Stimulated activated naive CD8-positive, alpha-beta T cell treated with anti-CD3 and anti-CD28 coated beads, Interleukin-15, Interleukin-2, amounts not matched to agents 100 ng/mL and 50 ng/mL, for 24 hours (primary cell): Measurements from ENCODE around the gene SPOCK2.
"Not testable (repeated sequence)": the region's sequence is repeated elsewhere in the genome, so short reads cannot be mapped to it uniquely, and the experiment has no call there.

Experiments used
- H3K27ac Mint-ChIP-seq: one replicate; pipeline ENCODE4 v1.8.0; 2021; ENCODE audit warnings: mild to moderate bottlenecking, mixed read lengths
- H3K27me3 Mint-ChIP-seq: one replicate; pipeline ENCODE4 v1.8.0; 2021; ENCODE audit warnings: mixed read lengths
- H3K36me3 Mint-ChIP-seq: one replicate; pipeline ENCODE4 v1.8.0; 2021; ENCODE audit warnings: low read depth, mixed read lengths
- H3K4me1 Mint-ChIP-seq: one replicate; pipeline ENCODE4 v1.8.0; 2021; ENCODE audit warnings: low read depth, mixed read lengths
- H3K4me3 Mint-ChIP-seq: one replicate; pipeline ENCODE4 v1.8.0; 2021; ENCODE audit warnings: mild to moderate bottlenecking, mixed read lengths
- H3K9me3 Mint-ChIP-seq: one replicate; pipeline ENCODE4 v1.8.0; 2021; ENCODE audit warnings: mixed read lengths

SPOCK2 gene, protein sequence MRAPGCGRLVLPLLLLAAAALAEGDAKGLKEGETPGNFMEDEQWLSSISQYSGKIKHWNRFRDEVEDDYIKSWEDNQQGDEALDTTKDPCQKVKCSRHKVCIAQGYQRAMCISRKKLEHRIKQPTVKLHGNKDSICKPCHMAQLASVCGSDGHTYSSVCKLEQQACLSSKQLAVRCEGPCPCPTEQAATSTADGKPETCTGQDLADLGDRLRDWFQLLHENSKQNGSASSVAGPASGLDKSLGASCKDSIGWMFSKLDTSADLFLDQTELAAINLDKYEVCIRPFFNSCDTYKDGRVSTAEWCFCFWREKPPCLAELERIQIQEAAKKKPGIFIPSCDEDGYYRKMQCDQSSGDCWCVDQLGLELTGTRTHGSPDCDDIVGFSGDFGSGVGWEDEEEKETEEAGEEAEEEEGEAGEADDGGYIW

DNA sequence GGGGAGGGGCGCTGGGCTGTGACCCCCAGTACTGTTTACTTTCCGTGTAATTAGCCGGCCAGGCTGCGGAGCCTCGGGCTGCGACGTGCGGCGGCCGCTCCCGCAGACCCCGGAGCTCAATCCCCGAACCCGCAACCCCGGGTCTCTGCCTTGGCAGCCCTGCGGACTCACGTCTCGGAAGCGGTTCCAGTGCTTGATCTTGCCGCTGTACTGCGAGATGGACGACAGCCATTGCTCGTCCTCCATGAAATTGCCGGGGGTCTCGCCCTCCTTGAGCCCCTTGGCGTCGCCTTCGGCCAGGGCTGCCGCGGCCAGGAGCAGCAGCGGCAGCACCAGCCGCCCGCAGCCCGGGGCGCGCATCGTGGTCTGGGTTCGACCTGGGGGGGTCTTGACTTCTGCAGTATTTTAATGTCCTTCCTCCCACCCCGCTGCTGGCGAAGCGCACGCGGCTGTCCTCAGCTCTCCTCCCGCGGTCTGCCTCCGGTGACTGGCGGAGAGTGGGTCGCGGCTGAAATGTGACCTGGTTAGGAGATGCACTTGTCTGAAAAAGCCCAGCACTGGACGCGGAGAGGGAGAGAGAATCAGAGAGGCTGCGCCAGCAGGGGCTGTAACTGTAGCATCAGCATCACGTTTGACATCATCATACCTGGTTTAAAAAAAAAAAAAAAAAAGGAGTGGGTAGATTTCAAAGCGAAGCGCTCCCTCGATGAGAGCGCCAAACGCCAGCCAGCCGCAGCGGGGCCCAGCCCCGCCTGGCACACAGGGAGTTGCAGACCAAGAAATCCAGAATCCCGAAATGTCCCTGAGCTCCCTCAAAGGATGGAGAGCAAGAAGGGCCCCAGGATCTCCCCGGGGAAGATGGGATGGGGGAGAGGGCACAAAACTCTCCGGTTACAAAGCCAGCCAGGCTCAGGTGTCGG, at the start of gene SPOCK2:
SPOCK2 (minus strand) TSS at position 583 of the 920 bp plus-strand sequence; CDS start at position 360, 223 bp downstream.
- Mint-ChIP-seq H3K9me3 (no peaks in the 10 kb centered on the region), H3K4me1 (peaks cover 67% of the 10 kb centered on the region), H3K4me3 (peak within 1 kb of the TSS; percentile 98), H3K36me3 (peaks cover 40% of the 10 kb centered on the region), H3K27me3 (no peaks in the 10 kb centered on the region), H3K27ac (peak within 1 kb of the TSS; percentile 97)

DNA sequence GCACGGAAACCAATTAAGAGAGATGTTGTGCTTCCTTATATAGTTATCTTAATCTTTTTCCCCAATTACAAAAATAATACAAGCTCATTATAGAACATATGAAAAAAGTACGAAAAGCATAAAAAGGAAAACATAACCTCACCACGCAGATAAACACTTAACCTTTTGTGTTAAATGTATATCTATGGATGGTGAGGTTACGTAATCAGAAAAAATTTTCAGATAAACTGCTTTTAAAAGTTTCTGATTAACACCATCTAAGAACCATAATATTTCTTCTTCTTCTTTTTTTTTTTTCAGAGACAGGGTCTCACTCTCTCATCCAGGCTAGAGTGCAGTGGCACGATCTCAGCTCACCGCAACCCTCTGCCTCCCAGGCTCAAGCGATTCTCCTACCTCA, 49.2 kb upstream of the SPOCK2 start:
- Mint-ChIP-seq H3K9me3 (no peaks in the 10 kb centered on the region), H3K27ac (no peak overlapping the region), H3K36me3 (peaks cover 22% of the 10 kb centered on the region), H3K4me3 (no peak overlapping the region), H3K27me3 (no peaks in the 10 kb centered on the region), H3K4me1 (peaks cover 41% of the 10 kb centered on the region)

DNA sequence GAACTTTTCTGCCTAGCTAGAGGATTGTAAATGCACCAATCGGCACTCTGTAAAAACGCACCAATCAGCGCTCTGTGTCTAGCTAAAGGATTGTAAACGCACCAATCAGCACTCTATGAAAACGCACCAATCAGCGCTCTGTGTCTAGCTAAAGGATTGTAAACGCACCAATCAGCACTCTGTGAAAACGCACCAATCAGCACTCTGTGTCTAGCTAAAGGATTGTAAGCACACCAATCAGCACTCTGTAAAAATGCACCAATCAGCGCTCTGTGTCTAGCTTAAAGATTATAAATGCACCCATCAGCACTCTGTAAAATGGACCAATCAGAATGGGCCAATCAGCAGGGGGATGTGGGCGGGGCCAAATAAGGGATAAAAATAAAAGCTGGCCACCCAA, 47.9 kb upstream of the SPOCK2 start:
- H3K4me3 Mint-ChIP-seq, H3K27ac Mint-ChIP-seq, H3K27me3 Mint-ChIP-seq, H3K9me3 Mint-ChIP-seq: not testable (repeated sequence)
- peaks cover 26% of the 10 kb centered on the region for H3K36me3 Mint-ChIP-seq
- H3K4me1 Mint-ChIP-seq = peaks cover 48% of the 10 kb centered on the region

DNA sequence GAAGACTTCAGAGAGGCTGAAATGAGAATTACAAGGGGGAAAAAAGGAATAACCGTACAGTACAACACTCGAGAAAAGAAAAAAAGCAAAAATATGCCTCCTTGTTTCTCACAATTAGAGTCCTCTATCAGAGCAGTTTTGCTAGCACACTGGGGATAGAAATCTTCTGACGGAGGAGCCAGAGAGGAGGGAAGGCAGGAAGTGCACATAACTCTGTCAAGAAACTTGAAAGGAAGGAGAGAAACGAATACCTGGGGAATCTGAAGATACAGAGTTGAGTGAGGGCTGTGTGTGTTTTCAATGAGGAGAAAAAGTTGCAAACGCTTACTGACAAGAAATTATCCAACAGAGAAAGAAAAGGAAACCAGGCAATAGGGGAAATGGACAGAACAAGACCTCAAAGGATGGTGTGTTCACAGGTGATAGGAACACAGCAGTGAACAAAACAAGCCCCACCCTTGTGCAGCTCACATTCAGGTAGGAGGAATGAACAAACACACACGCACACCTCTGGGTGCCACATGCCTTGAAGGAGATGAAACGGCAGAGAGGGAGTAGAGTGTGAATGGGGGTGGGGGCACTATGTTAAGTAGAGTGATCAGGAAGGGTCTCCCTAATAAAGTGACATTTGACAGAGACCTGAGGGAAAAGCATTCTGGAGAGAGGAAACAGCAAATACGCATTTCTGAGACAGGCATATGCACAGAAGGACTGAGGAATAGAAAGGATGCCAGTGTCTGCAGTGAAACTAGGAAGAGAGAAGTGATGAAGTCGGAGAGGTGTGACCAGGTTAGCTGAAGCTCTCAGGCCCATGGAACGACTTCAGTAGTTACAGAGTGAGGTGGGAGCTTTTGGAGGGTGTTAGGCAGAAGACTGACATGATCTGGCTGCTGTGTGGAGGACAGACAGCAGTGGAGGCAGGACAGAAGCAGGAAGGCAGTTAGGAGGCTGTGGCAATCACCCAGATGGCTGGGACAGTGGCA, 46.7 kb upstream of the SPOCK2 start:
- peaks cover 26% of the 10 kb centered on the region for H3K36me3 Mint-ChIP-seq
- H3K4me1 Mint-ChIP-seq = peaks cover 43% of the 10 kb centered on the region
- peak overlapping the region; percentile 1 for H3K27ac Mint-ChIP-seq
- H3K27me3 Mint-ChIP-seq = no peaks in the 10 kb centered on the region
- H3K9me3 Mint-ChIP-seq = no peaks in the 10 kb centered on the region
- peak overlapping the region; percentile 1 for H3K4me3 Mint-ChIP-seq

DNA sequence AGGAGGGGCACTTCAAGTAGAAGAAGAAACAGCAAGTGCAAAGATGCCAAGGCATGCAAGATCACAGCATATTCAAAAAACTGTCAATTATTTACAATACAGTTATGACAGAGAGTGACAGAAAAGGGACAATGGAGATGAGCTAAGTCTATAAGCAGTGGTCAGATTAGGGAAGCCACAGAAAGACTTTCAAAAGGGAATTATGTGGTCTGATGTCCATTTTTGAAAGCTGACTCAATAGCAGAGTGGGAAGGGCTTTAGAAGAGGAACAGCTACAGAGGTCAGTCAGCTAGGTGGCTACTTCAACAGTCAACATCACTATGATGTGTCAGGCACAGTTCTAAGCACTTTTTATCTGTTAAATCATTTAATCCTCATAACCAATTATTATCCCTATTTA, 45.2 kb upstream of the SPOCK2 start:
- H3K27ac Mint-ChIP-seq = peak overlapping the region; percentile 24
- H3K9me3 Mint-ChIP-seq = no peaks in the 10 kb centered on the region
- no peaks in the 10 kb centered on the region for H3K27me3 Mint-ChIP-seq
- H3K4me1 Mint-ChIP-seq = peaks cover 41% of the 10 kb centered on the region
- no peak overlapping the region for H3K4me3 Mint-ChIP-seq
- peaks cover 33% of the 10 kb centered on the region for H3K36me3 Mint-ChIP-seq

DNA sequence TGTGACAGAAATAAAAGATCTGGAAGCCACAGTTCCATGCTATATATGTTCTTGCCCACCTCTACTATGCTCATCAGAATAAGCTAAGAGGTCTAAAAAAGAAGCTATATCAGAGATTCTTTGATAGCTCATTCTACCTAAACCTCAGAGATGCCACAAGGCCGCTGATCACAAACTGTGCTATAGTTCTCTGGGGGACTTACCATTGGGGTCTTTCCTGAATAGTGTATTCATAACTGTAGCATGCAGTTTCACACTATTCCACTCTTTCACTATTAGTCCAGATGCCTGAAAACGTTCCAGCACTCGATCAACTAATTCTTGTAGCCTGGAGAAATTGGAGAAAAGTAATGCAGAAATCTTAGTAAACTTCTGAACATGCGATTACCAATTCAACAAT, 44.5 kb upstream of the SPOCK2 start:
- H3K36me3 Mint-ChIP-seq = peaks cover 37% of the 10 kb centered on the region
- no peaks in the 10 kb centered on the region for H3K9me3 Mint-ChIP-seq
- no peak overlapping the region for H3K4me3 Mint-ChIP-seq
- H3K27ac Mint-ChIP-seq = peak overlapping the region; percentile 24
- no peaks in the 10 kb centered on the region for H3K27me3 Mint-ChIP-seq
- peaks cover 41% of the 10 kb centered on the region for H3K4me1 Mint-ChIP-seq

DNA sequence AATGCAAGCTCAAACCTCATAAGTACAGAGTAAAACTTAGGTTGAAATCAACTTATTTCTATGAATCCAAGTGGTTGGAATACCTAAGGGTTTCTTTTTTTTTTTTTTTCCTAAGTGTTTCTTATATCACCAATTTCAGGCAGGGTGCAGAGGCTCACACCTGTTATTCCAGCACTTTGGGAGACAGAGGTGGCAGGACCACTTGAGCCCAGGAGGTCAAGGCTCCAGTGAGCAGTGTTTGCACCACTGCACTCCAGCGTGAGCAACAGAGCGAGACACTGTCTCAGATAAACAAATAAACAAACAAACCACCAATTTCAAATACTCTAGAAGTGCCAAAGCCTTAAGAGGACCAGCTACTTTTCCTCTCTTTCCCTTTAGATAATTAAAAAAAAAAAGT, 39.2 kb upstream of the SPOCK2 start:
- Mint-ChIP-seq H3K27me3 (no peaks in the 10 kb centered on the region), H3K27ac (no peak overlapping the region), H3K4me3 (no peak overlapping the region), H3K36me3 (peaks cover 31% of the 10 kb centered on the region), H3K9me3 (no peaks in the 10 kb centered on the region), H3K4me1 (peaks cover 28% of the 10 kb centered on the region)

DNA sequence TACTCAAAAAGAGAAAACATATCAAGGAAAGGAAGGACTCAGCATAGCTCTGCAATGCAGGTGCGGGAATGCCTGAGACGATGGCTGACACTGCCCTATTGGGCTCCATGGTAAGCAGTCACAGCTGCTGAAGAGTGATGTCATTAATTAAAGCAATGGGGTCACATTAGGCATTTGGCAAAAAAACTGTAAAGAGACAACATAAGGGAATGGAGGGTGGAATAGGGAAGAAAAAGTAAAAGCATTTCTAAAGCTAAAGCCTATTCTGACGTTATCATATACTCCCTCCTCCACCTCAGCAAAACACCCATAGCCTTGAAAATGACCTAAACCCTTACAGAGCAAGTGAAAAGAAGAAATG, 38.5 kb upstream of the SPOCK2 start:
- H3K4me1 Mint-ChIP-seq = peaks cover 30% of the 10 kb centered on the region
- no peak overlapping the region for H3K27ac Mint-ChIP-seq
- no peaks in the 10 kb centered on the region for H3K9me3 Mint-ChIP-seq
- no peak overlapping the region for H3K4me3 Mint-ChIP-seq
- no peaks in the 10 kb centered on the region for H3K27me3 Mint-ChIP-seq
- H3K36me3 Mint-ChIP-seq = peaks cover 28% of the 10 kb centered on the region

DNA sequence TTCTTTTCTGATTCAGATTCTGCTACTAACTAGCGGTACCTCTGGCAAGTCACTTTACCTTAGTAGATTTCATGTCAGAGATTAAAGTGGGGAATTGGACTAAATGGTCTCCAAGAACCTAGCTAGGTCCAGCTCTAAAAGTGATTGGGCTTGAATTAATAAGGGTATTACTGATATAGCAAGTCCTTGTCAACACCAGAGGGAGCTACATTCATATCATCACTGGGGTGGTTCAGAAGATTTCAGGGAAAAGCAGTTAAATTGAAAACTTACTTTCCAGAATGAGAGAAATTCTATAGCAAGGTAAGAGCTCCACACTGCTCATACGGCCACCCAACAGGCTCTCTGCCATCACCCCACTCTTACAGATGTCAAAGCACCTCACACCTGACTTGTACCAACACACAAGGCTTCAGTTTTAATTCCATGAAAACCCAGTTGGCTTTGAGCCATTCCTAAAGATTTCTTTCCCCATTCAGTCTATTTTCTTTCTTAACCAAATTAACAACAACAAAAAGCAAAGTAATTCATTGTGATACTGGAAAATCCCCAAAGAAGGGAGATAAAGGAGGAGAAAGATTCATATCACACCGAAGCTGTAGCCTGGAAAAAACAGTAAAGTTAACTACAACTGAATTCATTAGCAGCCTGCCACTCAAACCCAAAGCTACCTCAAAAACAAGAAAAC, 38.0 kb upstream of the SPOCK2 start:
- H3K36me3 Mint-ChIP-seq = peaks cover 33% of the 10 kb centered on the region
- H3K9me3 Mint-ChIP-seq = no peaks in the 10 kb centered on the region
- no peak overlapping the region for H3K27ac Mint-ChIP-seq
- H3K4me3 Mint-ChIP-seq = no peak overlapping the region
- H3K27me3 Mint-ChIP-seq = no peaks in the 10 kb centered on the region
- H3K4me1 Mint-ChIP-seq = peaks cover 34% of the 10 kb centered on the region

DNA sequence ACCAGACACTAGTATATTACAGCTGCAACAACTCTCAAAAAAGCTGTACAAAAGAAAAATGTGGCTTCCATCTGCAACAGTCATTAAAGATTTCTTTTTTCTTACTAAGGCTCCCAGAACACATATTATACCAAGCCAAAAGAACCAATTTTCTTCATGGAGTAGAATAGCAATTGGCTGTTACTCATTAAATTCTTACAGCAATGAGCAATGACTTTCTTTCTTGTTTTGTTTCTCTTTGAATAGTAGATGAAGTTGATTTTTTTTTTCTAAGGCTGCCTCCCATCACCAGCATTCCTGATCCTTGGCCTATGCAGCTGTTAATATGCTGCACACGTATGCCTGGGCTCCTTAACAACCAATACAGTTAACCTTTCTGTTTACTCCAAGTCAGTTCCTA, 36.6 kb upstream of the SPOCK2 start:
- H3K9me3 Mint-ChIP-seq = no peaks in the 10 kb centered on the region
- no peaks in the 10 kb centered on the region for H3K27me3 Mint-ChIP-seq
- H3K4me1 Mint-ChIP-seq = peaks cover 34% of the 10 kb centered on the region
- no peak overlapping the region for H3K4me3 Mint-ChIP-seq
- H3K36me3 Mint-ChIP-seq = peaks cover 42% of the 10 kb centered on the region
- H3K27ac Mint-ChIP-seq = no peak overlapping the region

DNA sequence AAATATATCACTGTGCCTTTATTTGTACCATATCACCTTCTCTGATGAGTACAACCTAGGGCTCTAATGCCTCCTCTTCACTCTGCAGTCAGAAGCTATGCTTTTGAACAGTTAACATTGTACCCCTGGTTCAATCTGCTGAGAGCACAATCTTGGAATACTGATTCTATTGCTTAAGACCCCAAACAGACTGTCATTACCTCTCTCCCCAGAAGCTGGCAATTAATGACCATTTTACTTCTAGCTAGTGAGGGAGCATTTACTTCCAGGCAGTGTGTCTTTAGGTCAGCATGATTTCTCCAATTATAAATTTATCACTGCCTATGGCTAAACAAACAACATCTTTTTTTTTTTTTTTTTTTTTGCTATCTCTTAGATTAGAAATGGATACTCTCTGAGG, 36.0 kb upstream of the SPOCK2 start:
- Mint-ChIP-seq H3K9me3 (no peaks in the 10 kb centered on the region), H3K27ac (no peak overlapping the region), H3K27me3 (no peaks in the 10 kb centered on the region), H3K4me3 (no peak overlapping the region), H3K36me3 (peaks cover 46% of the 10 kb centered on the region), H3K4me1 (peaks cover 34% of the 10 kb centered on the region)

DNA sequence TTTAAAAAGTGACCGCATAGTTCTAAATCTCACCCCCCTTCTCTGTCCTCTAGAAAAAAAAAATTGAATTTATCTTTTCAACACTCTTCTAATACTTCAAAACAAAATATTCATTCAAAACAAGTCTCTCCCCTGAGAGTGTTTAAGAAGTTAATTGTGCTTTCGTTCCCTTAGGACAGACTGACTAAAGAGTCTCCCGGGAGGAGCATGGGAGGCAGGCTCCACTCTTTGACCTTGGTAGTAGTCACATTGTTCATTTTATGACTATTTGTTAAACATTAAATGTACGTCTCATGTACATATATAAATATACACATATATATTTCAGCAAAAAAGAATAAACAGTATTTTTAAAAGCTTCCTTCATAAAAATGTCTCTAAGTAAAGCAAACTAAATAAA, 35.3 kb upstream of the SPOCK2 start:
- H3K27me3 Mint-ChIP-seq = no peaks in the 10 kb centered on the region
- H3K9me3 Mint-ChIP-seq = no peaks in the 10 kb centered on the region
- H3K4me1 Mint-ChIP-seq = peaks cover 34% of the 10 kb centered on the region
- peaks cover 44% of the 10 kb centered on the region for H3K36me3 Mint-ChIP-seq
- H3K27ac Mint-ChIP-seq = no peak overlapping the region
- no peak overlapping the region for H3K4me3 Mint-ChIP-seq

DNA sequence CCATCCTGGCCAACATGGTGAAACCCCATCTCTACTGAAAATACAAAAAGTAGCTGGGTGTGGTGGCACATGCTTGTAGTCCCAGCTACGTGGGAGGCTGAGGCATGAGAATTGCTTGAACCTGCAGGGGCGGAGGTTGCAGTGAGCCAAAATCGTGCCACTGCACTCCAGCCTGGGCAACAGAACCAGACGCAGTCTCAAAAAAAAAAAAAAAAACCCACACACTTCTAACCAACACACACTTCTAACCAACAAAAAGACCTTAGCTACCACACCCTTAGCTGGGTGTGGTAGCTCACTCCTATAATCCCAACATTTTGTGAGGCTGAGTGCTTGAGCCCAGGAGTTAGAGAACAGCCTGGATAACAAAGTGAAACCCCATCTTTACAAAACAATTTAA, 33.9 kb upstream of the SPOCK2 start:
- peaks cover 34% of the 10 kb centered on the region for H3K4me1 Mint-ChIP-seq
- H3K9me3 Mint-ChIP-seq = peaks cover 3% of the 10 kb centered on the region
- H3K4me3 Mint-ChIP-seq = no peak overlapping the region
- peaks cover 45% of the 10 kb centered on the region for H3K36me3 Mint-ChIP-seq
- H3K27me3 Mint-ChIP-seq = no peaks in the 10 kb centered on the region
- no peak overlapping the region for H3K27ac Mint-ChIP-seq

DNA sequence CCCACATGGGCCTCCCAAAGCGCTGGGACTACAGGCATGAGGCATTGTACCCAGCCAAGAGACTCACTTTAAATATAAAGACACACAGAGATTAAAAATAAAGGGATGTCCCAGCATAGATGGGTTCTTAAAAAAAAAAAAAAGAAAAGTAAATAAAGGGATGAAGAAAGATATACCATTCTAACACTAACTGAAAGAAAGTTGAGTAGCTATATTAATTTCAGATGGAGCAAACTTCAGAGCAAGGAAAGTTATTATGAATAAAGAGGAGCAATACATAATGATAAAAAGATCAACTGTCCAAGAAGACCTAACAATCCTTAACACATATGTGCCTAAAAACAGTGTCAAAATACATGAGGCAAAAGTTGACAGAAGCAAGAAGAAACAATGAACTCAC, 33.0 kb upstream of the SPOCK2 start:
- H3K36me3 Mint-ChIP-seq = peaks cover 42% of the 10 kb centered on the region
- H3K9me3 Mint-ChIP-seq = peaks cover 7% of the 10 kb centered on the region
- no peaks in the 10 kb centered on the region for H3K27me3 Mint-ChIP-seq
- peak overlapping the region; percentile 59 for H3K27ac Mint-ChIP-seq
- H3K4me3 Mint-ChIP-seq = no peak overlapping the region
- H3K4me1 Mint-ChIP-seq = peaks cover 31% of the 10 kb centered on the region
